HepG2 (cell line): ENCODE data around the gene PSRC1. TPM values are rescaled to one million over a fixed set of nuclear protein-coding genes. Genes with fewer than 3 reads are reported as not detected.
A peak's percentile ranks its signal among the peaks of the same experiment; 100 is the strongest.

Experiments used
- ARNTL ChIP-seq: sonication (generic); formaldehyde crosslinking; IDR thresholded peaks from 2 replicates; pipeline ENCODE4 v1.4.0; 2020; ENCODE audit warnings: mild to moderate bottlenecking, missing genetic modification reagents
- ATAD3A ChIP-seq: sonication (generic); formaldehyde crosslinking; IDR thresholded peaks from 2 replicates; pipeline ENCODE4 v1.4.0; 2020; ENCODE audit warnings: missing genetic modification reagents
- CC2D1A ChIP-seq: sonication (generic); formaldehyde crosslinking; IDR thresholded peaks from 2 replicates; pipeline ENCODE4 v1.8.1; 2023; ENCODE audit warnings: mild to moderate bottlenecking, missing genetic modification reagents
- CEBPZ ChIP-seq: IDR thresholded peaks from 2 replicates; pipeline ENCODE4 v1.6.1; 2012; ENCODE audit warnings: low read length, improper control_type of control experiment
- KDM4B ChIP-seq: sonication (generic); formaldehyde crosslinking; IDR thresholded peaks from 2 replicates; pipeline ENCODE4 v1.4.0; 2020; ENCODE audit warnings: missing genetic modification reagents
- ZBTB40 ChIP-seq, 2 experiments: fragments of 450-650 bp in 1 of 2; sonication (generic) in 1 of 2; formaldehyde crosslinking in 1 of 2; IDR thresholded peaks; 2 replicates each; pipeline versions ENCODE4 v1.6.1 to v1.8.0; 2016 to 2022; ENCODE audit warnings: antibody characterized with exemption in 1 of 2, mild to moderate bottlenecking in 1 of 2, missing genetic modification reagents in 1 of 2
- ZNF674 ChIP-seq: sonication (generic); formaldehyde crosslinking; IDR thresholded peaks from 2 replicates; pipeline ENCODE4 v1.5.0; 2020; ENCODE audit warnings: low read depth, mild to moderate bottlenecking, missing genetic modification reagents
- ZNF777 ChIP-seq: sonication (generic); formaldehyde crosslinking; IDR thresholded peaks from 2 replicates; pipeline ENCODE4 v1.4.0; 2020; ENCODE audit warnings: missing genetic modification reagents
- polyA plus RNA-seq, 8 experiments: library from polyadenylated mRNA; depleted of rRNA in 3 of 8; stranded (reverse) in 7 of 8; unstranded in 1 of 8; fragments of >200 nt; fragmentation: Illumina TruSeq in 4 of 8; extraction: Trizol in 4 of 8; gene quantifications; 2 replicates each; pipeline versions ENCODE4 v1.2.1 to v1.2.3, GENCODE V29; 2011 to 2016; ENCODE audit warnings: low read depth in 4 of 8, missing spikeins in 1 of 8, mixed read lengths in 1 of 8; ENCODE audit not compliant: insufficient read depth in 1 of 8
- total RNA-seq, 5 experiments: library from RNA; depleted of rRNA; stranded (reverse); fragments of >200 nt; fragmentation: Illumina TruSeq; extraction: Trizol; gene quantifications; 2 replicates each; pipeline ENCODE4 v1.2.3, GENCODE V29; 2016; ENCODE audit warnings: low read depth in 1 of 5
- TF ChIP-seq, protein P1 (sequence below): sonication (generic); formaldehyde crosslinking; conservative IDR thresholded peaks from 2 replicates; pipeline ENCODE4 v1.4.0; 2020; ENCODE audit warnings: mild to moderate bottlenecking, missing genetic modification reagents, moderate library complexity
- TF ChIP-seq, protein P2 (sequence below): IDR thresholded peaks from 2 replicates; pipeline ENCODE4 v1.6.1; 2012; ENCODE audit warnings: inconsistent platforms

The PSRC1 gene
- total and polyA plus RNA-seq, 2 of the 13 experiments (the other 11 are each of a cell fraction or from before 2014, with no cell fraction given), result 28.6 to 30.3 TPM

- TF ChIP-seq, protein P1, sequence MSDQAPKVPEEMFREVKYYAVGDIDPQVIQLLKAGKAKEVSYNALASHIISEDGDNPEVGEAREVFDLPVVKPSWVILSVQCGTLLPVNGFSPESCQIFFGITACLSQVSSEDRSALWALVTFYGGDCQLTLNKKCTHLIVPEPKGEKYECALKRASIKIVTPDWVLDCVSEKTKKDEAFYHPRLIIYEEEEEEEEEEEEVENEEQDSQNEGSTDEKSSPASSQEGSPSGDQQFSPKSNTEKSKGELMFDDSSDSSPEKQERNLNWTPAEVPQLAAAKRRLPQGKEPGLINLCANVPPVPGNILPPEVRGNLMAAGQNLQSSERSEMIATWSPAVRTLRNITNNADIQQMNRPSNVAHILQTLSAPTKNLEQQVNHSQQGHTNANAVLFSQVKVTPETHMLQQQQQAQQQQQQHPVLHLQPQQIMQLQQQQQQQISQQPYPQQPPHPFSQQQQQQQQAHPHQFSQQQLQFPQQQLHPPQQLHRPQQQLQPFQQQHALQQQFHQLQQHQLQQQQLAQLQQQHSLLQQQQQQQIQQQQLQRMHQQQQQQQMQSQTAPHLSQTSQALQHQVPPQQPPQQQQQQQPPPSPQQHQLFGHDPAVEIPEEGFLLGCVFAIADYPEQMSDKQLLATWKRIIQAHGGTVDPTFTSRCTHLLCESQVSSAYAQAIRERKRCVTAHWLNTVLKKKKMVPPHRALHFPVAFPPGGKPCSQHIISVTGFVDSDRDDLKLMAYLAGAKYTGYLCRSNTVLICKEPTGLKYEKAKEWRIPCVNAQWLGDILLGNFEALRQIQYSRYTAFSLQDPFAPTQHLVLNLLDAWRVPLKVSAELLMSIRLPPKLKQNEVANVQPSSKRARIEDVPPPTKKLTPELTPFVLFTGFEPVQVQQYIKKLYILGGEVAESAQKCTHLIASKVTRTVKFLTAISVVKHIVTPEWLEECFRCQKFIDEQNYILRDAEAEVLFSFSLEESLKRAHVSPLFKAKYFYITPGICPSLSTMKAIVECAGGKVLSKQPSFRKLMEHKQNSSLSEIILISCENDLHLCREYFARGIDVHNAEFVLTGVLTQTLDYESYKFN, result peak; percentile 87
- TF ChIP-seq CEBPZ (no peak), CC2D1A (CRISPR knock-in tag) (no peak), ZBTB40 (IDR thresholded peaks at IDR 0.05) (no peak), ZBTB40 (CRISPR knock-in tag; IDR thresholded peaks at IDR 0.05) (peak; percentile 62; the same call in 1 of the 2 replicates), KDM4B (CRISPR knock-in tag) (peak; percentile 86; the same call in 1 of the 2 replicates), ATAD3A (CRISPR knock-in tag) (no peak), ARNTL (CRISPR knock-in tag) (peak; percentile 55; the same call in 1 of the 2 replicates), ZNF674 (CRISPR knock-in tag) (0 out of 2 replicates have a peak, but pooled peaks have one; percentile 67), ZNF777 (CRISPR knock-in tag) (peak; percentile 43; the same call in 1 of the 2 replicates)
- TF ChIP-seq, protein P2, sequence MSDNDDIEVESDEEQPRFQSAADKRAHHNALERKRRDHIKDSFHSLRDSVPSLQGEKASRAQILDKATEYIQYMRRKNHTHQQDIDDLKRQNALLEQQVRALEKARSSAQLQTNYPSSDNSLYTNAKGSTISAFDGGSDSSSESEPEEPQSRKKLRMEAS, result peak; percentile 82
Measured at GRCh38 chr1:109274533-109275476, 8.1 kb downstream of the PSRC1 start (continued).
